Neuronal stem cell (in vitro differentiated cells): ENCODE data around the gene PDPK1.

Experiments used
- DNase-seq: peaks from one replicate; pipeline ENCODE4 v3.0.0-alpha.2; 2013; ENCODE audit warnings: low spot score
- H2AFZ ChIP-seq: one replicate; pipeline ENCODE4 v1.6.1; 2013; ENCODE audit warnings: mild to moderate bottlenecking, low read length, inconsistent platforms
- H2AK5ac ChIP-seq: 2 replicates; pipeline ENCODE4 v1.6.1; 2013; ENCODE audit warnings: low read depth, mild to moderate bottlenecking, inconsistent platforms, low read length, moderate library complexity, mixed read lengths
- H2BK120ac ChIP-seq: 2 replicates; pipeline ENCODE4 v1.6.1; 2013; ENCODE audit warnings: low read depth, mild to moderate bottlenecking, inconsistent platforms, low read length, moderate library complexity, mixed read lengths
- H2BK12ac ChIP-seq: one replicate; pipeline ENCODE4 v1.6.1; 2013; ENCODE audit warnings: low read length, inconsistent platforms
- H2BK15ac ChIP-seq: 2 replicates; pipeline ENCODE4 v1.6.1; 2013; ENCODE audit warnings: mild to moderate bottlenecking, low read length, inconsistent platforms, mixed read lengths
- H2BK5ac ChIP-seq: one replicate; pipeline ENCODE4 v1.6.1; 2013; ENCODE audit warnings: inconsistent platforms, mild to moderate bottlenecking, low read length, moderate library complexity
- H3K14ac ChIP-seq: one replicate; pipeline ENCODE4 v1.6.1; 2013; ENCODE audit warnings: low read length, inconsistent platforms
- H3K18ac ChIP-seq: 2 replicates; pipeline ENCODE4 v1.6.1; 2013; ENCODE audit warnings: low read length, inconsistent platforms
- H3K23ac ChIP-seq: 2 replicates; pipeline ENCODE4 v1.6.1; 2013; ENCODE audit warnings: low read depth, mild to moderate bottlenecking, mixed read lengths, low read length, inconsistent platforms; ENCODE audit not compliant: poor library complexity
- H3K27ac ChIP-seq: replicated peaks from 3 replicates; pipeline ENCODE4 v1.5.1; 2013; ENCODE audit warnings: low read length, inconsistent platforms
- H3K27me3 ChIP-seq, 3 experiments: 2 replicates each; pipeline ENCODE4 v1.6.1; 2013; ENCODE audit warnings: low read length in 3 of 3, mild to moderate bottlenecking in 2 of 3, inconsistent platforms in 1 of 3, low read depth in 1 of 3, mixed read lengths in 1 of 3, moderate library complexity in 1 of 3; ENCODE audit not compliant: control insufficient read depth in 3 of 3, insufficient read depth in 3 of 3
- H3K36me3 ChIP-seq, 2 donors: replicated peaks in 1 of 2; 2 replicates each; pipeline ENCODE4 v1.6.1; 2013; ENCODE audit warnings: low read length in 2 of 2; ENCODE audit not compliant: control insufficient read depth in 2 of 2, insufficient read depth in 2 of 2
- H3K4ac ChIP-seq: 2 replicates; pipeline ENCODE4 v1.6.1; 2013; ENCODE audit warnings: inconsistent platforms, mild to moderate bottlenecking, low read length, moderate library complexity
- H3K4me1 ChIP-seq, 2 donors: 1 replicate in 1 of 2; 2 replicates in 1 of 2; pipeline ENCODE4 v1.6.1; 2013; ENCODE audit warnings: low read length in 2 of 2, low read depth in 1 of 2; ENCODE audit not compliant: control insufficient read depth in 2 of 2, insufficient read depth in 1 of 2
- H3K4me2 ChIP-seq: one replicate; pipeline ENCODE4 v1.6.1; 2013; ENCODE audit warnings: mild to moderate bottlenecking, low read length, inconsistent platforms; ENCODE audit not compliant: insufficient read depth, poor library complexity, severe bottlenecking
- H3K4me3 ChIP-seq, 2 donors: 2 replicates each; pipeline ENCODE4 v1.5.1; 2013; ENCODE audit warnings: low read length in 2 of 2, mild to moderate bottlenecking in 2 of 2, inconsistent platforms in 1 of 2, moderate library complexity in 1 of 2
- H3K79me1 ChIP-seq: one replicate; pipeline ENCODE4 v1.6.1; 2013; ENCODE audit warnings: low read depth, mild to moderate bottlenecking, inconsistent platforms, low read length, moderate library complexity
- H3K9ac ChIP-seq: one replicate; pipeline ENCODE4 v1.6.1; 2013; ENCODE audit warnings: mild to moderate bottlenecking, low read depth, low read length, inconsistent platforms; ENCODE audit not compliant: poor library complexity
- H3K9me3 ChIP-seq, 2 donors: replicated peaks in 1 of 2; 2 replicates each; pipeline versions ENCODE3 to v1.6.1; 2013; ENCODE audit warnings: low read length in 2 of 2, mild to moderate bottlenecking in 2 of 2, inconsistent platforms in 1 of 2, low read depth in 1 of 2, mixed read lengths in 1 of 2, moderate library complexity in 1 of 2; ENCODE audit not compliant: control insufficient read depth in 2 of 2, insufficient read depth in 1 of 2
- H4K8ac ChIP-seq: one replicate; pipeline ENCODE4 v1.6.1; 2013; ENCODE audit warnings: low read depth, mild to moderate bottlenecking, inconsistent platforms, low read length, moderate library complexity
- H4K91ac ChIP-seq: one replicate; pipeline ENCODE4 v1.6.1; 2013; ENCODE audit warnings: low read length, low read depth, mild to moderate bottlenecking, inconsistent platforms; ENCODE audit not compliant: poor library complexity
- WGBS, 2 donors: extraction: QIAGEN DNeasy Blood & Tissue Kit; methylation state at CpG; one replicate each; pipeline ENCODE4 v1.1.7; 2013; ENCODE audit warnings: missing lambda C conversion rate in 2 of 2, mixed read lengths in 1 of 2; ENCODE audit not compliant: insufficient read length in 2 of 2, insufficient replicate concordance in 1 of 2; ENCODE audit errors: extremely low coverage in 2 of 2; 5-methylcytosine and 5-hydroxymethylcytosine counted together

Gene PDPK1

DNA sequence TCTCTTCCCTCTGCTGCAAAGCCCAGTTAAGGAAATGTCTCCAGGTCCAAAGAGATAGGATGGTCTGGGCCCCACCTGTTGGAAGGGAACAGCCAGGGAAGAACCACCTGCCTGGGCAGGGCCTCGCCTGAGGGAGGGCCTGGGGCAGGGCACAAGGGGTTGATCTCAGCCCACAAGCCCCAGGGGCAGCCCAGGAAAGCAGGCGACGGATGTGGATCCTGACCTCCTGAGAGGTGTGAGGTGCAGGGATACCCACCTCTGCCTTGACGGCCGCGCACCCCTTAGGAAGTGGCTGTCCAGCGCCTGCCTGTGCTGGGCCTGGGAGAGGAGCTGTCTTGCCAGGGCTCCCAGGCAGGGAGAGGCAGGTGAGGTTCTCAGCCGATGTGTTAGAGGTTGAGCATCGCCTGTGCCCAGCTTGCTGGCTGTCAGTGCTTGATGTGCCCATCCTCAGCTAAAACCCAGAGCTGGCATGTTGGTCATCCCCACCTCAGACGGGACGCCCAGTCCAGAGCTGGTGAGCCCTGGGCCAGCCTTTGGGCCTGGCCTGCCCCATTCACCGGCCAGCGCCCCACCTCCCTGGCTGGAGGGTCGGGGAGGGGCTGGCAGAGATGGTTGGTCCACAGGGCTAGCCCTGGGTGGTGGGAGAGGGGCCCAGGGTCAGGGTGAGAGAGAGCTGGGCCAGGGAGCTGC lies 7.0 kb upstream of the PDPK1 start:
- peaks cover 7% of the 10 kb centered on the region for H3K79me1 ChIP-seq
- peak overlapping the region; percentile 95 for H2BK5ac ChIP-seq
- H3K18ac ChIP-seq, result peak overlapping the region; percentile 38
- H2BK120ac ChIP-seq, result no peak overlapping the region
- H3K36me3 ChIP-seq, result peaks cover 12 to 31% of the 10 kb centered on the region in 2 donors
- peaks cover 0 to 2% (median 0%) of the 10 kb centered on the region in 3 experiments for H3K27me3 ChIP-seq
- H2BK15ac ChIP-seq, result peak overlapping the region; percentile 67
- peak overlapping the region; percentile 30 for H3K9ac ChIP-seq
- peak overlapping the region; percentile 23 for H4K8ac ChIP-seq
- H3K4ac ChIP-seq, result peak overlapping the region; percentile 66
- H3K4me2 ChIP-seq, result peak overlapping the region; percentile 14
- H2BK12ac ChIP-seq, result peak overlapping the region; percentile 84
- no peaks in the 10 kb centered on the region for H3K9me3 ChIP-seq
- peak overlapping the region in 1 of 2 donors; percentile 53 for H3K4me3 ChIP-seq
- no CpG with 5 or more reads among the region's 14 CpGs for WGBS, 2 donors
- peak overlapping the region; percentile 99 for H3K23ac ChIP-seq
- H2AK5ac ChIP-seq, result peak overlapping the region; percentile 92
- H3K27ac ChIP-seq, result no peak overlapping the region
- no peak for DNase-seq
- H3K4me1 ChIP-seq, result peaks cover 6 to 15% of the 10 kb centered on the region in 2 donors
- H3K14ac ChIP-seq, result no peak overlapping the region
- no peak overlapping the region for H2AFZ ChIP-seq
- H4K91ac ChIP-seq, result no peak overlapping the region

DNA sequence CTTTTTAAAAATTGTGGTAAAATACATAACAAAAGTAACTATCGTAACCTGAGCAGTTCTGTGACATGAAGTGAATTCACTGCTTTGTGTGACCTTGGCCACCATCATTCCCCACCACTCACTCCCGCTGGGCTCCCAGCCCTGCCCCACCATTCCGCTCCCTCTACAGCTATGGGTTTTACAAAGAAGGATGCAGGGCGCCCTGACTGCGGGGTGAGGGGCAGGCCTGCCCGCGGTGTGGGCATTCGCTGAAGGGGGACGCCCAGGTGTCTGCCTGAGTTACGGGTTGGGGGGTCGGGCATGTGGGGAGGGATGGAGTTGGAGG lies 6.5 kb upstream of the PDPK1 start, which contains the start of gene CEMP1:
Gene CEMP1 (minus strand): TSS at position 38 of the 325 bp plus-strand sequence. CDS start 335 bp downstream, outside the sequence.
- peak within 1 kb of the TSS; percentile 49 for H3K27ac ChIP-seq
- peaks cover 6 to 18% of the 10 kb centered on the region in 2 donors for H3K4me1 ChIP-seq
- H4K8ac ChIP-seq, result peak within 1 kb of the TSS; percentile 23
- H3K4ac ChIP-seq, result peak within 1 kb of the TSS; percentile 84
- peak within 1 kb of the TSS; percentile 99 for H3K23ac ChIP-seq
- peak within 1 kb of the TSS; percentile 95 for H2BK5ac ChIP-seq
- peak within 1 kb of the TSS; percentile 84 for H2BK12ac ChIP-seq
- H3K9me3 ChIP-seq, result no peaks in the 10 kb centered on the region
- H3K14ac ChIP-seq, result peak within 1 kb of the TSS; percentile 97
- H4K91ac ChIP-seq, result no peak within 1 kb of the TSS
- H3K27me3 ChIP-seq, result peaks cover 0 to 2% (median 0%) of the 10 kb centered on the region in 3 experiments
- H3K4me3 ChIP-seq, result peak within 1 kb of the TSS; percentile 53 to 85
- no peak within 1 kb of the TSS for H2BK120ac ChIP-seq
- H3K18ac ChIP-seq, result peak within 1 kb of the TSS; percentile 95
- H2AK5ac ChIP-seq, result peak within 1 kb of the TSS; percentile 92
- H2BK15ac ChIP-seq, result peak within 1 kb of the TSS; percentile 85
- H3K4me2 ChIP-seq, result peak within 1 kb of the TSS; percentile 96
- WGBS, 2 donors, result no CpG with 5 or more reads among the region's 11 CpGs
- peak within 1 kb of the TSS; percentile 84 for H2AFZ ChIP-seq
- H3K9ac ChIP-seq, result peak within 1 kb of the TSS; percentile 92
- peaks cover 12 to 25% of the 10 kb centered on the region in 2 donors for H3K36me3 ChIP-seq
- H3K79me1 ChIP-seq, result peaks cover 7% of the 10 kb centered on the region
- no peak for DNase-seq

DNA sequence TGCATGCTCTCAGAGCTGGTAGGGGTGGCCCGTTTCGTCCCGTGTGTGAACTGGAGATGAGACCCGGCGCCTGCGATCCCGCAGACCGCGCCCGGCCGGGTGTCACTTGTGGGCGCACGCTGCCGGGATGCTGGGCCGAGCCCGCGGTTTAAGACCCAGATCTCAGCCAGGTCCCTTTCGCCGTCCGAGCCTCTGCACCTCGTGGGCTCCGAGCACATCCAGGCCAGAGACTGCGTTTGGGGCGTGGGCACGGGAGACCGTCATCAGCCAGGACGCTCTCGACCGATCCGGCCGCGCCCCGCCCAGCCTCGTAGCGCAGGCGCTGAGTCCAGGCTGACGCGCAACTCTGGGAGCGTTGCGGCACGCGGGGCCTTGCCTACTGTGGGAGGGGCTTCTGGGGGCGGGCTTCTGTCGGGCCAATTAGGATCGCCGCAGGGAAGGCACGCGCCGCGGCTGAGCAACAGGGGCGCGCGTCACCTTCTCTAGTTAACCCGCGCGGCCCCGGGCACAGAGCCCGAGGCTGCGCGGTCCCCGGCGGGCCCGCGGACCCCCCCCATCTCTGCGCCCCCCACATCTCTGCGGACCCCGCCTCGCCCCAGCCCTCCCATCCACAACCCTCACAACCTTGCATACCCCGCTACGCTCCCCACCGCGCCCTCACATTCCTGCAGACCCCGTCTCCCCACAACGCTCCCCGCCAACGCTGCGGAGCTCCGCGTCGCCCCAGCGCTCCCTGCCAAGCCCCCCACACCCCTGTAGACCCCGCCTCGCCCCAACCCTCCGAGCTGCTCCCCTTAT lies 5.9 kb upstream of the PDPK1 start:
- H3K4me3 ChIP-seq, result peak overlapping the region; percentile 53 to 85
- no peak overlapping the region for H4K91ac ChIP-seq
- peak overlapping the region; percentile 84 for H3K4ac ChIP-seq
- H3K4me1 ChIP-seq, result peaks cover 6 to 20% of the 10 kb centered on the region in 2 donors
- H3K18ac ChIP-seq, result peak overlapping the region; percentile 95
- peaks cover 12 to 23% of the 10 kb centered on the region in 2 donors for H3K36me3 ChIP-seq
- peak overlapping the region; percentile 92 for H3K9ac ChIP-seq
- peak overlapping the region; percentile 97 for H3K14ac ChIP-seq
- peak overlapping the region; percentile 85 for H2BK15ac ChIP-seq
- H2BK5ac ChIP-seq, result peak overlapping the region; percentile 95
- H3K9me3 ChIP-seq, result no peaks in the 10 kb centered on the region
- H3K23ac ChIP-seq, result peak overlapping the region; percentile 99
- peak; percentile 95 for DNase-seq
- H3K27me3 ChIP-seq, result peaks cover 0 to 2% (median 0%) of the 10 kb centered on the region in 3 experiments
- no peak overlapping the region for H2BK120ac ChIP-seq
- peak overlapping the region; percentile 96 for H3K4me2 ChIP-seq
- H2BK12ac ChIP-seq, result peak overlapping the region; percentile 84
- peak overlapping the region; percentile 92 for H2AK5ac ChIP-seq
- WGBS, 2 donors, result no CpG with 5 or more reads among the region's 84 CpGs
- peak overlapping the region; percentile 84 for H2AFZ ChIP-seq
- peak overlapping the region; percentile 49 for H3K27ac ChIP-seq
- peaks cover 7% of the 10 kb centered on the region for H3K79me1 ChIP-seq
- H4K8ac ChIP-seq, result no peak overlapping the region
